HG03095 (cell line): ENCODE measurements around the gene ARHGEF26.
"Not testable (repeated sequence)": the region's sequence is repeated elsewhere in the genome, so short reads cannot be mapped to it uniquely, and the experiment has no call there.

Experiments
- ATAC-seq: cut with Tn5 transposase; IDR thresholded peaks from one replicate; pipeline ENCODE4 v1.9.1; 2021; ENCODE audit warnings: moderate library complexity; ENCODE audit not compliant: unreplicated experiment

Gene ARHGEF26, protein sequence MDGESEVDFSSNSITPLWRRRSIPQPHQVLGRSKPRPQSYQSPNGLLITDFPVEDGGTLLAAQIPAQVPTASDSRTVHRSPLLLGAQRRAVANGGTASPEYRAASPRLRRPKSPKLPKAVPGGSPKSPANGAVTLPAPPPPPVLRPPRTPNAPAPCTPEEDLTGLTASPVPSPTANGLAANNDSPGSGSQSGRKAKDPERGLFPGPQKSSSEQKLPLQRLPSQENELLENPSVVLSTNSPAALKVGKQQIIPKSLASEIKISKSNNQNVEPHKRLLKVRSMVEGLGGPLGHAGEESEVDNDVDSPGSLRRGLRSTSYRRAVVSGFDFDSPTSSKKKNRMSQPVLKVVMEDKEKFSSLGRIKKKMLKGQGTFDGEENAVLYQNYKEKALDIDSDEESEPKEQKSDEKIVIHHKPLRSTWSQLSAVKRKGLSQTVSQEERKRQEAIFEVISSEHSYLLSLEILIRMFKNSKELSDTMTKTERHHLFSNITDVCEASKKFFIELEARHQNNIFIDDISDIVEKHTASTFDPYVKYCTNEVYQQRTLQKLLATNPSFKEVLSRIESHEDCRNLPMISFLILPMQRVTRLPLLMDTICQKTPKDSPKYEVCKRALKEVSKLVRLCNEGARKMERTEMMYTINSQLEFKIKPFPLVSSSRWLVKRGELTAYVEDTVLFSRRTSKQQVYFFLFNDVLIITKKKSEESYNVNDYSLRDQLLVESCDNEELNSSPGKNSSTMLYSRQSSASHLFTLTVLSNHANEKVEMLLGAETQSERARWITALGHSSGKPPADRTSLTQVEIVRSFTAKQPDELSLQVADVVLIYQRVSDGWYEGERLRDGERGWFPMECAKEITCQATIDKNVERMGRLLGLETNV

DNA sequence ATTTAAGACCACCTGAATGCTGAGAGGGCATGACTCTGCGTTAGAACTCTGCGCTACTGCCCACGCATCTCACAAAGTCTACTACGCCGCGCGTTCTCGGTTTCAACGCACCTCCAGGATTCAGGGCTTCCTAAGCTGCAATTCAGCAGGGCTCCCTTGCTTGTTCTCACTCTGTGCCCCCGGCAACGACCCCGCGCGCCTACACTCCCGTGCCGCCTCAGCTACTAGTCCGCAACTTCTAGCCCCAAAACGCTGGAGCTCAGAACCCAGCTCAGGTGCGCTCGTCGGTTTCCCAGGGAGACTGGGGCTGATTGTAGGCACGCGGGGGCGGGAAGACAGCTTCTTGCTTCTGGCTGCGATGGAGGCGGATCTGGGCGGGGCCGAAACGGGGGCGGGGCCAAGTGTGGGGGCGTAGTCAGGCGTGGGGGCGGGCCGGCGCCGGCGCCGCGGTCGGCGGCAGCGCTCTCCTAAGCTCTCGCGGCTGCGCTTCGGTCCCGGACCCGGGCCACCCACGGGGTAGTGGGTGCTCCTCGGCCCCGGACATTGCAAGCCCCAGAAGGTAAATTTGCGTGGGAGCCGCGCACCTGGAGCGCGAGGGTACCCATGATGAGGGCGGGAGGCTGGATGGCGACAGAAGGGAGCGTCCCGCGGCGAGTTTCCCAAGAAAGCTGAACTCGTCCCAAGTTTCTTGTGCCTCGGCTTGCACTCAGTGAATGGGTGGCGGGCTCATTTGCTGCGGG, at the start of gene ARHGEF26:
Gene ARHGEF26 (plus strand): TSS at position 430 of the 740 bp plus-strand sequence. CDS start 603 bp downstream, outside the sequence.
- ATAC-seq, result no peak

DNA sequence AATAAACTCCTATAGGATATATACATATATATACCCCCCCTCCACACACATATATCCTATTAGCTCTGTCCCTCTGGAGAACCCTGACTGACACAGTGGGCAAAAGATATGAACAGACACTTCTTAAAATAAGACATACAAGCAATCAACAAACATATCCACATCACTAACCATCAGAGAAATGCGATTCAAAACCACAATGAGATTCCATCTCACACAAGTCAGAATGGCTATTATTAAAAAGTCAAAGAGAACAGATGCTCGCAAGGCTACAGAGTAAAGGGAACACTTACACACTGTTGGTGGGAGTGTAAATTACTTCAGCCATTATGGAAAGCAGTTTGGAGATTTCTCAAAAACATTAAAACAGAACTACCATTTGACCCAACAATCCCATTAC, 46.2 kb upstream of the ARHGEF26 start:
- no peak for ATAC-seq

DNA sequence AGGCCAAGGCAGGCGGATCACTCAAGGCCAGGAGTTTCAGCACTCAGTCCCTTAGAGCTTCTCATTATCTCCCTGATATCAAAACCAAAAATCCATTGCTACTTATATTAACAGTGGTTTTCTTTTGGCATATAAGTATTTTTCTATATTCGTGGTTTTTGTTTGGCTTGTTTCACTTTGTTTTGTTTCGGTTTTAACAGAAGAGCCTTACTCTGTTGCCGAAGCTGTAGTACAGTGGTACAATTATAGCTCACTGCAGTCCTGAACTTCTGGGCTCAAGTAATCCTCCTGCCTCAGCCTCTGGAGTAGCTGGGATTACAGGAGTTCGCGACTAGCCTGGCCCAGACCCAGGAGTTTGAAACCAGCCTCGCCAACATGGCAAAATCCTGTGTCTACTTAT, 42.5 kb upstream of the ARHGEF26 start:
- ATAC-seq, result no peak

DNA sequence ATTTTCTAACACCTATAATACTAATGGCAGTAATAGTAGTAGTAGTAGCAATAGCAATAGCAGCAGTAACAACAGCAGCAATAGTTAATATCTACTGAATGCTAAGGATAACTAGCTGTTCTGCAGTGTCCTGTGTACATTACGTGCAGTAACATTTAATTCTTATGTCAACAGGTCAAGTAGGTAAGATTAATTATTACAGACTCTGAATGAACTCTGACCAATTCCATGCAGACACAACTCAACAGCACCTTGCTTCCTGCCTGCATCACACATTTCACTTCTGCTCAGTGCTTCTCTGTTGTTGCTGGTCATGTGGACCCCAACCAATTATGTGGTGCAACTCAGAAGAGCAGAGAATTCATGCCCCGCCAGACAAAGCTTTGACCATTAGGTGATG, 39.9 kb upstream of the ARHGEF26 start:
- no peak for ATAC-seq

DNA sequence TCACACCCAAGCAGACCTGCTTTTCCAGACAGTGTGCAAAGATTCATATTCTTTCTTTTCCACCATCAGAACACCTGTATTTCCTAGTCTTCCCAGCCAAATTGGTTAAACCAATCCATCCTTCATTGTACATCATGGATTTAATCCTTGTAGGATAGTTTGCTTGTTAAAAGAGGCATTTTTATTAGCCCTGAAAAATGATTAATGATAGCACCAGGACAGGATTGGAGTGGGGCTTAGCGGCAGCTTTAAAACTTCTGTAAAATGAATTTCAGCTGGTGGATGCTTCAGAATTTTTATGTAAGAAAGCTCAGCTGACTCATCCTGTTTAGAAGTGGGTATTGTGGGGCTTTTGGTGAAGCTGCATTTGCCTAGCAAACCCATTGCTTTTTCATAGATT, 36.1 kb upstream of the ARHGEF26 start:
- no peak for ATAC-seq

DNA sequence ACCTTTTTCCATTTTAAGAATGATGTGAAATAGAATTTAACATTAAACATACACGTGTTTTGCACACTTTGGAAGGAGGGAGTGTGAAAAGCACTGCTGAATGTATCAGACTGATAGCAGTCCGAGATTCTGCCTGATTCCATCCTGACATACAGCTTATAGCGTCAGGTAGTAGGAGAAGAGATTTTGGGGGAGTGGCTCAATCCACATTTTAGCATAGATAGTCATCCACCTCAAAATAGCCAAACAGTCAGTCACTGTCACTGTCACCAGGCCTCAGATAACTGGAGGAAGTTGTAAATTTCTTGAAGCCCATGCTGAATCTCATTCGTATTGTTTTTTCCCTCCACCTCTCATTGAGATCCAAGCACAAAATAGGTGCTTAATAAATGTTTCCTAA, 35.4 kb upstream of the ARHGEF26 start:
- ATAC-seq, result no peak

DNA sequence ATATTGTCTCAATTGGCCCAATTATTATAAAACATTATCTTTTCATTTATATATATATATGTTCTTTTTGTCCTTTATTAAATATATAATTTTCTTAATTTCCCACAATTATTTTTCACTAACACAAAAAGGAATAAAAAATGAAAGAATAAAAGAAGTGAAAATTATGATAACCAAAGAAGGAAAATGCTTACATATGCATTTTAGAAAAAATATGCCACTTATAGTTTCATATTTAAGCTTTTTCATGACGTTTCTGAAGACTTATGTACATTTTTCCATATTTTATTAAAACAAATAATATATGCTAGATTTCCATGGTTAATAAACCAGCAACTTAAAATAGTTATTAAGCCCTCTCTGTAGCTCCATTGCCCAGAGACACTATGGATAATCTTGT, 34.9 kb upstream of the ARHGEF26 start:
- ATAC-seq, result no peak

DNA sequence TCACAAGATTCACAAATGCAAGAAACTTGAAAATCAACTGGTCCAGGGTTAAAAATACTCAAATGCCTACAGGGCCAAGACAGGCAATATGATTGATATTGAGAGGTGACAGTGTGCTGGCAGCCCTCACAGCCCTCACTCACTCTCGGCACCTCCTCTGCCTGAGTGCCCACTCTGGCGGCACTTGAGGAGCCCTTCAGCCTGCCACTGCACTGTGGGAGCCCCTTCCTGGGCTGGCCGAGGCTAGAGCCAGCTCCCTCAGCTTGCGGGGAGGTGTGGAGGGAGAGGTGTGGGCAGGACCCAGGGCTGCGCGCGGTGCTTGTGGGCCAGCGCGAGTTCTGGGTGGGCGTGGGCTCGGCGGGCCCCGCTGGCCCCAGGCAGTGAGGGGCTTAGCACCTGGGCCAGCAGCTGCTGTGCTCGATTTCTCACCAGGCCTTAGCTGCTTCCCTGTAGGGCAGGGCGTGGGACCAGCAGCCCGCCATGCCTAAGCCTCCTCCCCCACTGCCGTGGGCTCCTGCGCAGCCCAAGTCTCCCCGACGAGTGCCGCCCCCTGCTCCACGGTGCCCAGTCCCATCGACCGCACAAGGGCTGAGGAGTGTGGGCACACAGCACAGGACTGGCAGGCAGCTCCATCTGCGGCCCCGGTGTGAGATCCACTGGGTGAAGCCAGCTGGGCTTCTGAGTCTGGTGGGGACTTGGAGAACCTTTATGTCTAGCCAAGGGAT, 33.3 kb upstream of the ARHGEF26 start:
- not testable (repeated sequence) for ATAC-seq

DNA sequence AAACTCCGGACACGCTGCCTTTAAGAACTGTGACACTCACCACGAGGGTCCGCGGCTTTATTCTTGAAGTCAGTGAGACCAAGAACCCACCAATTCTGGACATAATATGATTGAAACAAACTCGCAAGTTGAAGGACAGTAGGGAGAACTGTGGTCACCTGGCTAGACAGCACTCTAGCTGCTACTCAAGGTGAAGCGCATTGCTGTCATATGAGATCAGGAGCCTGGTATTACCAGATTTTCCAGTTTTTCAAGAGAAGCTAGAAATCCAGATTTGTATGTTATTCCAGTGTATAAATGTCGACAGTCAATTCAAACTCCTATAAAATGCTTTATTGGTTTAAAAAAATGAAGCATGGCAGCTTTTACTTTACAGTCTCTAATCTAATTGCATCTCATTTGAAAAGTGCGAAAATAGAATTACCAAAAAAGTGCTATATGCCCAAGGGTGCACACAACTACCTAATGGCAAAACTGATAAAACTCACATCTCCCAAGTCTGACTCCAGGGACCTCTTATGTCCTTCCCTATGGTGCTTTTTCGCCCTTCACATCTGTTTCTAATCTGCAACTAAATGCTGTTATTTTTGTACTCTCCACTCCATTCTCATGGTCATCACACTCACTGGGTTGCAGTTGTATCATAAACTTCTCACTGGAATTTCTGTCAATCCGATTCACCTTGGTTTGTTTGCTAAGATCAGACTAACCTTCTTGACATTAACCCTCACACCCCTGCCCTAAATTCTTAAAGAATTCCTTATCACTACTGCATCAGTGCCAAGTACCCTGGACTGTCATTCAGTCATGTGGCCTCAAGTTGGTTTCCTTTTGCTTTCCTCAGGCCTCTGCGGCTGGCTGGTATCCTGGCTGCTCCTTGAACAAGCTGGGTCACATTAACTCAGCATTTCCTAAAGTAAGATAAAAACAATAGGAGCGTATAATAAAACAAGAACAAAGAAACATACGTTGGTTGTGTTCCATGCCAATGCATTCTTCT, 31.5 kb upstream of the ARHGEF26 start:
- no peak for ATAC-seq

DNA sequence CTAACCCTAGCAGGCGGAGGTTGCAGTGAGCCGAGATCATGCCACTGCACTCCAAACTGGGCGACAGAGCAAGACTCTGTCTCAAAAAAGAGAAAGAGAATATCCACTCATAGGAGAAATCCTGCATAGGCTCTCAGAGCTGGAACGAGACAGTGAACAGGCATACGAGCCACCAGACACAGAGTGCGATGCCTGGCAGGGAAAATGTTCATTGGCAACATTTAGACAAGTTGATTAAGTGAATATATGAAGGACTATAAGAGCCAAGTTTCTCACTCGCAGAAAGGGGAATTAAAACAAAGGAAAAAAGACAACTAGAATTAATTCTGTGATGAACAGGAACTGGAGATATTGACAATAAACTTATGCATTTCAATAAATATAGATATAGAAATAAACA, 27.1 kb upstream of the ARHGEF26 start:
- no peak for ATAC-seq

DNA sequence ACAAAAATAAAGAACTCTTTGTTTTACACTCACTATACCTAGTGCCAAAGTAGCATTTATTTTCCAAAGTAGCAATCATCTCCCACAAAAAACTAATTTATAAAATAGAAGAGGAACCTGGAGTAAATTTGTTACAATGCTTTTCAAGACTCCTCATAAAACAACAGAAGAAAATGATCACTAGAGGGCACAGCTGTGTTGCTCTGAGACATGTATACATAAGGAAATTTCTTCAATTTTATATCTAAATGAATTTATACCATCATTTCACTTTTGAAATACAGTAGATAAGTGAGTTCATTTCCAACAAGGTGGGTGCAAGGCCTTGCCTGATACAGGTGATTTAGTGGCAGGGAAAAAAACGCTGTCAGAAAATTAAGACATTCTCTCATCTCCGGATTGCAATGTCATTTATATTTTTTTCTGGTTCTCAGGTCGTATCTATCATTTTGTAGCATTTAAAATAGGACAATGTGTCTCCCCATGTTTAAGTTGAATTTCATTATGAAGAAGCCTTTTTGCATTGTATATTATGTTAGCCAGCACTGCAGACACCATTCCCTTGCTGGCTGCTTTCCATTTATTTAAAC, 25.3 kb upstream of the ARHGEF26 start:
- ATAC-seq, result no peak

DNA sequence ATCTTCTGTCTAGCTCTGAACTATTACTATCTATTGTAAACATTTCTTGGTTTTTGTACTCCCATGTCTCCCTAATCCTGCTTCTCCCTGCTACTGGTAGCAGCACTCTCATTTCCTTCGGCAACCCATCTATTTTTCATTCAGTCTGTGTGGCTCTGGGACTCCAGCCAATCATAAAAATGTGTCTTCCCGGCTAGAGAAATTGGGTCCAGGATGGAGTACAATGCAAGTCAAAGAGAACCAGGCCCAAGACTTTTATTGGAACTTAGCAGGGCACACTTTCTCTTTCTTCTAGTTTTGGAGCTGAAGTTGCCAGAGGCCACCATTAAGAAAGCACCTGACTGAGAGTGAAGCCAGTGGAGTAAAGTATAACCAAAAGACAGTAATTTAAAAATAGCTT, 22.8 kb upstream of the ARHGEF26 start:
- no peak for ATAC-seq

DNA sequence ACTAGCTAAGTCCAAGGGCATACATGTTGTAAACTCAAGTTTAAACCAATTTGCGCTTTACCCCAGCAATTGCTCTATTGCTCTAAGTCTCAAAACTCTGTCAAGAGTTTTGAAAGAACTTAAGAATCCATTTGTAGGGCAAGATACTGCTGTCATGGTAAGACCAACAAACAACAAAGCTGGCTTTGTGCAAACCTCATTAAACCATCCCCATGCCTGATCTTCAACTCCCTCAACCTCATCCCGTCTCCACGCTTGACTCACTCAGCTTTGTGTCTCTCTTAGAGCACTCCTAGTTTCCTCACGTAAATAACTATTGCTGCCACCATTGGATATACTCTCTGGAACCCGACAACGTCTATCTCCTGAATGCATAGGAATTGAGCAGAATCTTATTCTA, 20.6 kb upstream of the ARHGEF26 start:
- ATAC-seq, result no peak

DNA sequence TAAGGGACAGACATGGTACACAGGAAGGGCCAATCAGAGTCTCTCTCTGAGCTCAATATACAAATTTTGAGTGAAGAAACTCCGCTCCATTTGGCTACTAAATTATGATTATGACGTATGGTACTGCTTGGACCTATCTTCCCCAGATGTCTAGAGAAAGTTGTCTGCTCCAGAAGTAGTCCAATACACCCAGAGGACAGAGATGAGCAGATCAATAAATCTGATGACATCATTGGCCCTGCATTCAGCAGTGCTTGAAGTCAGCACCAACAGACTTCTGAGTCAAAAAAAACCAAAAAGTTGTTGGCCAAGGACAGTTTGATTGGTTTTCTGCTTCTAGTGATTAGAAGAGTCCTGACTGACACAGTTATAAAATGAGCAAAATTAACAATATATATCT, 19.9 kb upstream of the ARHGEF26 start:
- ATAC-seq, result no peak

DNA sequence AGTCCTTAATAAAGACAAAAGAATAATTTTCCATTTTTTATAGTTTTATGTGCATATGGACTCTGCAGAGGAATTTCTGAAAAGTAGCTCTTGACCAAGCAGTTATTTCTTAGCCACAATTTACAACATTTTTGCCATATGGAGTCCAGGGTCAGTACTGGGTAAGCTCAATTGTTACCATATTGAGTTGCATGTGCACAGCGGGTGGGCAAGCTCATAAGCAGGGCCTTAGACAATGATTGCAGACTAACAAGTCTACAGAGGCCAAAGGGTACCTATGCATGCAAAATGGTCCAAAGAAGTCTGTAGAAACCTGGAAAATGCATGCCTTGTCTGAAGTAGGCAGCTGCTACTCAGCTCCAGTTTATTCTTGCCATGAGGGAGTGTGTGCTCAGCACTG, 19.0 kb upstream of the ARHGEF26 start:
- no peak for ATAC-seq

DNA sequence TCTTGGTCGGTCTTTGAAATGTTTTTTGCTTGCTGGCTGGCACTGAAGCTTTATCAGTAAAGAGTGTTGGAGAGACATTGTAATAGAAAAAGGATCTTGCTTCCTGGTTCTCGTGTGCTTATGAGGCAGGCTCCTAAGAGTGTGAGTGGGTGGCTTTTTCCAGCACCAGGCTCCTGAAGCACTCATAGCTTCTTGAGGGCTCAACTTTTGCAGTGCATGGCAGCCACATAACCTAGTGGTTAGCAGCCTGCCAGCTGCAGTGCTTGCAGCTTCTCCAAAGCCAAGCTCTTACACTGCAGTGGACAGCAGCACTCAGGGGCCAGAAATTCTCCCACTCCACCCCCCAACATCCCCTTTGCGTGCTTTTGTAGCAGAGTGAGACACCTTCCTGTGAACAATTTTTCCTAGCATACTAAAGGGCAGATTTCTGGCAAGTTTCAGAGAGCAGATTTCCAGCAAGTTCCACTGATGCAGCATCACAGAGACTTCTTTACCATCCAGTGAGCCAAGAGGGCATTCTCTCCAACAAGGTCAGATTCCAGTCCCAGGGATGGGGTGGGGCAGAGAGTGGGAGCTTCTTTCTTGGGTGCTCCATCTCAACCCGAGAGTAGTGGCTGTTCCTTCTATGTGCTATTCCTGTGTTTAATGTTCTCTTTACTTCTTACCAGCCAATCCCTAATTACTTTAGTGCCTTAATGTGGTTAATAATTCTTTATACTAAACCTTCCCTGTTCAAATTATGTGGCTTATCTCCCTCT, 15.8 kb upstream of the ARHGEF26 start:
- ATAC-seq, result no peak

DNA sequence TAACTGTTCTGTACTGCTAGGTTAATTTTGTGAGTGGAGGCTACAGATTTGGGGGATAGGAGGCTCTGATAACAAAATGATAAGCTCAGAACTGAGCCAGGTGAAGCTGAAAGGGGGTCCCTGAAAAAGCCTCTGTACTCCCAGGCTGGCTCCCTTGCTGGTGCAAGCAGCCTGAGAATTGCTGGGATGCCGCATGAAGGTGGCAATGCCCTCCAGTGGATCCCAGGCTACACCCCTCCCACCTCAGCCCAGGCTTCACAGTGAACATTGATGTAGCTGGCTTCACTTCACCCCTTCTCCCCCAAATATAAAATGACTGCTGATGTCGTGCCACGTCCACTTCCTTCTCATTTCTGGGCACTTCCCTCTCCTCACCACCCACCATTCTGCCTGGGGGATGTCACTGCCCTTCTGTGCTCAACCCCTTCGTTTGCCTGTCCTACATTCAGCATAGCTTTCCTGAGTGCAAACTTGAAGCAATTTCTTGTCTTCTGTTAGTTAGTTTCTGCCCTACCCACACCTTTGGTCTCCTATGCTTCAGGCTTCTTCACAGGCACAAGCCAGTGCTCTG, 9.7 kb upstream of the ARHGEF26 start:
- no peak for ATAC-seq
